ENCODE measurements around the gene SCUBE3.

DNA sequence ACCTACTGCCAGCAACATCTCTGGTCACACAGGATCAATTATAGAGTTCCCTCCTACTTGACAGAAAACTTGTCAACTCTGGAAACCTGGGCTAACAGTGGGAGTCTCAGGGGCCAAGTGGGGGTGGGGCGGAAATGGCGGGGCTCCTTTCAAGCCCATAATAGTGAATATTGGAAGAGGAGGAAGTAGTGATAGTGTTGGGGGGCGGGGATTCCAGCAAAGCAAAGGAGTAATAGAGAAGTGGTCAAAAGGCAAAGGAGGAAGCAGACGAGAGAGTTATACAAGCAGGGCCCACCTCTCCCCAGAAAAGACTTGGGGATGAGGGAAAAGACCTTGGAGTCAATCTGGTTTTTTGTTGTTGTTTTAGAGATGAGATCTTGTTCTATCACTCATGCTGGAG lies 85.9 kb downstream of the SCUBE3 start:
- no peak for TF ChIP-seq CTCF (IDR thresholded peaks at IDR 0.05)
- no peak for TF ChIP-seq EZH2 (IDR thresholded peaks at IDR 0.05; ENCODE audit: borderline replicate concordance, insufficient read depth, low read depth, low read length, poor library complexity, severe bottlenecking)

Data from B cell (primary cell).